Neural cell (in vitro differentiated cells): Measurements from ENCODE around the gene FYB1. TPM values are rescaled to one million over a fixed set of nuclear protein-coding genes. Genes with fewer than 3 reads are reported as not detected.

ENCODE experiments used
- H2AFZ ChIP-seq: fragments of 200-600, 300-800 bp; sonication (generic), shearing (Covaris generic); 2 replicates; pipeline ENCODE4 v1.6.0; 2014; ENCODE audit warnings: low read depth, mild to moderate bottlenecking, antibody characterized with exemption, low read length, moderate library complexity
- H3F3A ChIP-seq: fragments of 200-600 bp; shearing (Covaris generic); 2 replicates; pipeline ENCODE4 v1.6.1; 2016; ENCODE audit warnings: mild to moderate bottlenecking, moderate library complexity, mixed read lengths, antibody characterized with exemption, low read length; ENCODE audit not compliant: insufficient read depth, poor library complexity, severe bottlenecking
- H3K27ac ChIP-seq: fragments of 200-600, 300-800 bp; sonication (generic), shearing (Covaris generic); 2 replicates; pipeline ENCODE4 v1.5.1; 2014; ENCODE audit warnings: mild to moderate bottlenecking, low read length, moderate library complexity
- H3K27me3 ChIP-seq: fragments of 300-800, 200-600 bp; sonication (generic), shearing (Covaris generic); 2 replicates; pipeline ENCODE4 v1.6.0; 2014; ENCODE audit warnings: mild to moderate bottlenecking, low read depth, low read length, moderate library complexity; ENCODE audit not compliant: insufficient read depth
- H3K36me3 ChIP-seq: fragments of 300-800, 200-600 bp; sonication (generic), shearing (Covaris generic); 2 replicates; pipeline ENCODE4 v1.5.1; 2014; ENCODE audit warnings: mild to moderate bottlenecking, antibody characterized with exemption, low read length, moderate library complexity; ENCODE audit not compliant: insufficient read depth
- H3K4me2 ChIP-seq: fragments of 300-800, 200-600 bp; sonication (generic), shearing (Covaris generic); 2 replicates; pipeline ENCODE4 v1.6.0; 2014; ENCODE audit warnings: mild to moderate bottlenecking, low read length
- H3K4me3 ChIP-seq: fragments of 300-800, 200-600 bp; sonication (generic), shearing (Covaris generic); 2 replicates; pipeline ENCODE4 v1.5.1; 2014; ENCODE audit warnings: mild to moderate bottlenecking, low read length, moderate library complexity
- H3K79me2 ChIP-seq: fragments of 200-600 bp; shearing (Covaris generic); replicated peaks from 2 replicates; pipeline ENCODE4 v1.6.0; 2014; ENCODE audit warnings: mild to moderate bottlenecking, low read length, moderate library complexity; ENCODE audit not compliant: insufficient read depth
- H3K9ac ChIP-seq: fragments of 300-800, 200-600 bp; sonication (generic), shearing (Covaris generic); 2 replicates; pipeline ENCODE4 v1.6.1; 2016; ENCODE audit warnings: mild to moderate bottlenecking, low read length, mixed read lengths
- H3K9me2 ChIP-seq: fragments of 200-600 bp; shearing (Covaris generic); 2 replicates; pipeline ENCODE4 v1.6.1; 2016; ENCODE audit warnings: mild to moderate bottlenecking, low read length, mixed read lengths; ENCODE audit not compliant: insufficient read depth
- H3K9me3 ChIP-seq: fragments of 200-600, 300-800 bp; sonication (generic), shearing (Covaris generic); 2 replicates; pipeline ENCODE4 v1.6.1; 2016; ENCODE audit warnings: mild to moderate bottlenecking, mixed run types, low read length, moderate library complexity, mixed read lengths
- H4K20me1 ChIP-seq: fragments of 200-600 bp; shearing (Covaris generic); 2 replicates; pipeline ENCODE4 v1.6.1; 2016; ENCODE audit warnings: mild to moderate bottlenecking, mixed run types; ENCODE audit not compliant: insufficient read depth
- EP300 ChIP-seq: fragments of 450-650 bp; conservative IDR thresholded peaks from 2 replicates; pipeline ENCODE4 v1.6.1; 2014; ENCODE audit warnings: antibody characterized with exemption, mild to moderate bottlenecking, moderate library complexity; ENCODE audit not compliant: poor library complexity, severe bottlenecking
- EZH2 ChIP-seq: fragments of 200-600, 300-800 bp; shearing (Covaris generic), sonication (generic); IDR thresholded peaks from 2 replicates; pipeline ENCODE4 v1.6.1; 2014; ENCODE audit warnings: antibody characterized with exemption, low read length, borderline replicate concordance, mild to moderate bottlenecking; ENCODE audit not compliant: insufficient read depth, poor library complexity, severe bottlenecking
- MXI1 ChIP-seq: fragments of 450-650 bp; conservative IDR thresholded peaks from 2 replicates; pipeline ENCODE4 v1.6.1; 2014; ENCODE audit warnings: antibody characterized with exemption, mild to moderate bottlenecking; ENCODE audit not compliant: poor library complexity, severe bottlenecking
- POLR2AphosphoS5 ChIP-seq: IDR thresholded peaks from 2 replicates; pipeline ENCODE4 v1.6.1; 2012
- RAD21 ChIP-seq: fragments of 450-650 bp; conservative IDR thresholded peaks from 2 replicates; pipeline ENCODE4 v1.6.1; 2014; ENCODE audit warnings: antibody characterized with exemption, mild to moderate bottlenecking, moderate library complexity
- SMC3 ChIP-seq: fragments of 450-650 bp; conservative IDR thresholded peaks from 2 replicates; pipeline ENCODE4 v1.6.1; 2014; ENCODE audit warnings: antibody characterized with exemption, mild to moderate bottlenecking, moderate library complexity; ENCODE audit not compliant: poor library complexity
- TAF1 ChIP-seq: IDR thresholded peaks from 2 replicates; pipeline ENCODE4 v1.6.1; 2012; ENCODE audit warnings: low read depth
- polyA plus RNA-seq: library from polyadenylated mRNA; depleted of rRNA; stranded (reverse); fragments of >200 nt; gene quantifications from 2 replicates; pipeline ENCODE4 v1.2.3, GENCODE V29; 2014
- TF ChIP-seq, protein P1 (sequence below): fragments of 450-650 bp; IDR thresholded peaks from 2 replicates; pipeline ENCODE4 v1.5.1; 2014; ENCODE audit warnings: antibody characterized with exemption, mild to moderate bottlenecking, moderate library complexity; ENCODE audit not compliant: poor library complexity, severe bottlenecking
- TF ChIP-seq, protein P2 (sequence below): IDR thresholded peaks from 2 replicates; pipeline ENCODE4 v1.6.1; 2012; ENCODE audit warnings: borderline replicate concordance

Gene FYB1
- polyA plus RNA-seq, 1 donor from 2014 or later, result not detected

DNA sequence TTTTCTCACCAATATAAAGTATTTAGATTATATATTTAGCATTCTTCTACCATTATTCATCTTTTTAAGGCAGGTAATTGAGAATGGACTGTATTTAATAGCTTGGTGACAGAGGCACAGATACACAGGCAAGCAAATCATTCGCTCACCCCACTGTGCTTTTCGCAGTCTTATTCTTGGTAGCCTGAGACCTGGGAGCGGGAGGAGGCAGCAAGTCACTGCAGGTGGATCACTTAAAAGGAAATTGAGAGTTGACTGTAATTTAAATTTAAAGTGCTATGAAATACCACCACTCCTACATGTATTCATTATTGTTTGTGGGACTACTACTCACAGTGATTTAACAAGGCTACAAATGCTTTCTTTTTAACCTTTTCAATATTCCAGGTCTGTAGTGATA lies 154.9 kb downstream of the FYB1 start:
- Histone ChIP-seq H3K36me3 (peaks cover 5% of the 10 kb centered on the region), H3K9me3 (no peaks in the 10 kb centered on the region), H3K9me2 (no peaks in the 10 kb centered on the region), H3K9ac (no peak overlapping the region), H3K27me3 (no peaks in the 10 kb centered on the region), H3K4me3 (no peak overlapping the region), H3F3A (no peaks in the 10 kb centered on the region), H2AFZ (no peak overlapping the region), H3K4me2 (no peak overlapping the region), H3K79me2 (peaks cover 73% of the 10 kb centered on the region), H3K27ac (no peak overlapping the region), H4K20me1 (no peaks in the 10 kb centered on the region)
- TF ChIP-seq MXI1, result no peak
- no peak for TF ChIP-seq EP300
- no peak for TF ChIP-seq POLR2AphosphoS5
- TF ChIP-seq EZH2, result no peak
- no peak for TF ChIP-seq SMC3
- TF ChIP-seq, protein P1, sequence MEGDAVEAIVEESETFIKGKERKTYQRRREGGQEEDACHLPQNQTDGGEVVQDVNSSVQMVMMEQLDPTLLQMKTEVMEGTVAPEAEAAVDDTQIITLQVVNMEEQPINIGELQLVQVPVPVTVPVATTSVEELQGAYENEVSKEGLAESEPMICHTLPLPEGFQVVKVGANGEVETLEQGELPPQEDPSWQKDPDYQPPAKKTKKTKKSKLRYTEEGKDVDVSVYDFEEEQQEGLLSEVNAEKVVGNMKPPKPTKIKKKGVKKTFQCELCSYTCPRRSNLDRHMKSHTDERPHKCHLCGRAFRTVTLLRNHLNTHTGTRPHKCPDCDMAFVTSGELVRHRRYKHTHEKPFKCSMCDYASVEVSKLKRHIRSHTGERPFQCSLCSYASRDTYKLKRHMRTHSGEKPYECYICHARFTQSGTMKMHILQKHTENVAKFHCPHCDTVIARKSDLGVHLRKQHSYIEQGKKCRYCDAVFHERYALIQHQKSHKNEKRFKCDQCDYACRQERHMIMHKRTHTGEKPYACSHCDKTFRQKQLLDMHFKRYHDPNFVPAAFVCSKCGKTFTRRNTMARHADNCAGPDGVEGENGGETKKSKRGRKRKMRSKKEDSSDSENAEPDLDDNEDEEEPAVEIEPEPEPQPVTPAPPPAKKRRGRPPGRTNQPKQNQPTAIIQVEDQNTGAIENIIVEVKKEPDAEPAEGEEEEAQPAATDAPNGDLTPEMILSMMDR, result no peak
- TF ChIP-seq, protein P2, sequence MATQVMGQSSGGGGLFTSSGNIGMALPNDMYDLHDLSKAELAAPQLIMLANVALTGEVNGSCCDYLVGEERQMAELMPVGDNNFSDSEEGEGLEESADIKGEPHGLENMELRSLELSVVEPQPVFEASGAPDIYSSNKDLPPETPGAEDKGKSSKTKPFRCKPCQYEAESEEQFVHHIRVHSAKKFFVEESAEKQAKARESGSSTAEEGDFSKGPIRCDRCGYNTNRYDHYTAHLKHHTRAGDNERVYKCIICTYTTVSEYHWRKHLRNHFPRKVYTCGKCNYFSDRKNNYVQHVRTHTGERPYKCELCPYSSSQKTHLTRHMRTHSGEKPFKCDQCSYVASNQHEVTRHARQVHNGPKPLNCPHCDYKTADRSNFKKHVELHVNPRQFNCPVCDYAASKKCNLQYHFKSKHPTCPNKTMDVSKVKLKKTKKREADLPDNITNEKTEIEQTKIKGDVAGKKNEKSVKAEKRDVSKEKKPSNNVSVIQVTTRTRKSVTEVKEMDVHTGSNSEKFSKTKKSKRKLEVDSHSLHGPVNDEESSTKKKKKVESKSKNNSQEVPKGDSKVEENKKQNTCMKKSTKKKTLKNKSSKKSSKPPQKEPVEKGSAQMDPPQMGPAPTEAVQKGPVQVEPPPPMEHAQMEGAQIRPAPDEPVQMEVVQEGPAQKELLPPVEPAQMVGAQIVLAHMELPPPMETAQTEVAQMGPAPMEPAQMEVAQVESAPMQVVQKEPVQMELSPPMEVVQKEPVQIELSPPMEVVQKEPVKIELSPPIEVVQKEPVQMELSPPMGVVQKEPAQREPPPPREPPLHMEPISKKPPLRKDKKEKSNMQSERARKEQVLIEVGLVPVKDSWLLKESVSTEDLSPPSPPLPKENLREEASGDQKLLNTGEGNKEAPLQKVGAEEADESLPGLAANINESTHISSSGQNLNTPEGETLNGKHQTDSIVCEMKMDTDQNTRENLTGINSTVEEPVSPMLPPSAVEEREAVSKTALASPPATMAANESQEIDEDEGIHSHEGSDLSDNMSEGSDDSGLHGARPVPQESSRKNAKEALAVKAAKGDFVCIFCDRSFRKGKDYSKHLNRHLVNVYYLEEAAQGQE, result no peak
- TF ChIP-seq TAF1, result no peak
- no peak for TF ChIP-seq RAD21

DNA sequence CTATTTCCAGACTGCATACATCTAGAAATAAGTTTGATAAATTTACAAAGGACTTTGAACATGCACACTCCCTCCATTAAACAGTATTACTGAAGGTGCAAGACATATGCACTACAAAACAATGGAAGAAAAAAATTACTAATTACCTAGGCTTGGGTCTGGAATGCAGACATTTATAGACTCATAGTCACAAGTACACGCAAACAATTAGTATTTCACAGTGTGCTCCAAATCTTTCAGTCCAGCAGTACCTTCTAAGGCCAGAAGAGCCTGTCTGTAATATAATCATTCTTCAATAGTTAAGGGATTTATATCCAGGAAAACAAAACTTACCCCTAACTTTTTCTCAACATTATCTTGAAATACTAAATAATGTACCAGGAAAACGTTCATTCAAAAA lies 156.3 kb downstream of the FYB1 start:
- H3K36me3 ChIP-seq, result peaks cover 5% of the 10 kb centered on the region
- no peak overlapping the region for H2AFZ ChIP-seq
- no peak overlapping the region for H3K9ac ChIP-seq
- no peak overlapping the region for H3K27ac ChIP-seq
- no peak overlapping the region for H3K4me3 ChIP-seq
- peaks cover 64% of the 10 kb centered on the region for H3K79me2 ChIP-seq
- no peak for TF ChIP-seq POLR2AphosphoS5
- no peak for TF ChIP-seq EZH2
- TF ChIP-seq MXI1, result no peak
- TF ChIP-seq EP300, result no peak
- TF ChIP-seq, protein P1, result no peak
- no peak for TF ChIP-seq SMC3
- TF ChIP-seq RAD21, result no peak
- no peak for TF ChIP-seq TAF1
- TF ChIP-seq, protein P2, result no peak
- no peak overlapping the region for H3K4me2 ChIP-seq
- no peaks in the 10 kb centered on the region for H3K27me3 ChIP-seq
- no peaks in the 10 kb centered on the region for H4K20me1 ChIP-seq
- no peaks in the 10 kb centered on the region for H3F3A ChIP-seq
- H3K9me2 ChIP-seq, result no peaks in the 10 kb centered on the region
- no peaks in the 10 kb centered on the region for H3K9me3 ChIP-seq
